WTC11 (cell line): ENCODE results near the gene LAMC3. TPM values are rescaled to one million over a fixed set of nuclear protein-coding genes. Genes with fewer than 3 reads are reported as not detected.

Source experiments
- ATAC-seq: fragments of 200-7000 bp; cut with Tn5 transposase; 2 replicates; pipeline ENCODE4 v1.10.0; 2021; ENCODE audit warnings: mild to moderate bottlenecking, moderate library complexity
- CTCF ChIA-PET: fragments of 300-600 bp; sonication (Branson Sonifier 250); formaldehyde crosslinking; loops from one replicate; lab custom pipeline; 2021; ENCODE audit warnings: antibody characterized with exemption; lab: Charles Lee
- POLR2A ChIA-PET: fragments of 350-600 bp; sonication (Branson Sonifier 250); formaldehyde crosslinking; loops from one replicate; lab custom pipeline; 2021; ENCODE audit warnings: antibody characterized with exemption; lab: Charles Lee
- DNase-seq: peaks from one replicate; pipeline ENCODE4 v3.0.0; 2021; ENCODE audit warnings: low spot score
- H3K27ac Mint-ChIP-seq: 2 replicates; pipeline ENCODE4 v1.8.0; 2021; ENCODE audit warnings: mixed read lengths
- H3K27me3 Mint-ChIP-seq: 2 replicates; pipeline ENCODE4 v1.8.0; 2021; ENCODE audit warnings: low read depth, mild to moderate bottlenecking, moderate library complexity, mixed read lengths
- H3K36me3 Mint-ChIP-seq: 2 replicates; pipeline ENCODE4 v1.8.0; 2021; ENCODE audit warnings: mixed read lengths
- H3K4me1 Mint-ChIP-seq: 2 replicates; pipeline ENCODE4 v1.8.0; 2022; ENCODE audit warnings: mixed read lengths
- H3K4me3 Mint-ChIP-seq: 2 replicates; pipeline ENCODE4 v1.8.0; 2021; ENCODE audit warnings: mild to moderate bottlenecking, moderate library complexity, mixed read lengths
- H3K9me3 Mint-ChIP-seq: 2 replicates; pipeline ENCODE4 v1.8.0; 2021; ENCODE audit warnings: mixed read lengths
- ATF1 ChIP-seq: sonication (generic); formaldehyde crosslinking; IDR thresholded peaks from 2 replicates; pipeline ENCODE4 v1.8.1; 2023; ENCODE audit warnings: mild to moderate bottlenecking, moderate library complexity, missing genetic modification reagents
- FOXP1 ChIP-seq: sonication (generic); formaldehyde crosslinking; IDR thresholded peaks from 2 replicates; pipeline ENCODE4 v1.8.0; 2022; ENCODE audit warnings: missing genetic modification reagents, mild to moderate bottlenecking, moderate library complexity, borderline replicate concordance
- KAT7 ChIP-seq: sonication (generic); formaldehyde crosslinking; IDR thresholded peaks from 2 replicates; pipeline ENCODE4 v1.8.1; 2023; ENCODE audit warnings: missing genetic modification reagents, mild to moderate bottlenecking, borderline replicate concordance
- NR2C2 ChIP-seq: sonication (generic); formaldehyde crosslinking; IDR thresholded peaks from 2 replicates; pipeline ENCODE4 v1.8.0; 2022; ENCODE audit warnings: mild to moderate bottlenecking, missing genetic modification reagents
- NR3C1 ChIP-seq: sonication (generic); formaldehyde crosslinking; conservative IDR thresholded peaks from 2 replicates; pipeline ENCODE4 v1.8.1; 2023; ENCODE audit warnings: low read depth, mild to moderate bottlenecking, missing genetic modification reagents
- SMAD4 ChIP-seq: sonication (generic); formaldehyde crosslinking; IDR thresholded peaks from 2 replicates; pipeline ENCODE4 v1.8.0; 2022; ENCODE audit warnings: mild to moderate bottlenecking, missing genetic modification reagents
- SP1 ChIP-seq: sonication (generic); formaldehyde crosslinking; conservative IDR thresholded peaks from 2 replicates; pipeline ENCODE4 v1.8.1; 2022; ENCODE audit warnings: missing genetic modification reagents
- ZNF138 ChIP-seq: sonication (generic); formaldehyde crosslinking; conservative IDR thresholded peaks from 2 replicates; pipeline ENCODE4 v1.8.1; 2022; ENCODE audit warnings: mild to moderate bottlenecking, moderate library complexity, missing genetic modification reagents
- ZNF671 ChIP-seq: fragments of 250-450 bp; sonication (Bioruptor Pico); IDR thresholded peaks from 2 replicates; pipeline ENCODE4 v1.8.0; 2021; ENCODE audit warnings: mild to moderate bottlenecking
- total RNA-seq: library from RNA; stranded (reverse); gene quantifications from 3 replicates; pipeline ENCODE4 v1.2.3, GENCODE V29; 2021
- TF ChIP-seq, protein P1 (sequence below): sonication (generic); formaldehyde crosslinking; IDR thresholded peaks from 2 replicates; pipeline ENCODE4 v1.8.0; 2023; ENCODE audit warnings: missing genetic modification reagents, mild to moderate bottlenecking, borderline replicate concordance
- TF ChIP-seq, protein P2 (sequence below): sonication (generic); formaldehyde crosslinking; IDR thresholded peaks from 2 replicates; pipeline ENCODE4 v1.8.0; 2022; ENCODE audit warnings: mild to moderate bottlenecking, missing genetic modification reagents
- TF ChIP-seq, protein P3 (sequence below): sonication (generic); formaldehyde crosslinking; IDR thresholded peaks from 2 replicates; pipeline ENCODE4 v1.8.1; 2023; ENCODE audit warnings: mild to moderate bottlenecking, missing genetic modification reagents, borderline replicate concordance
- TF ChIP-seq, protein P4 (sequence below): sonication (generic); formaldehyde crosslinking; IDR thresholded peaks from 2 replicates; pipeline ENCODE4 v1.8.1; 2023; ENCODE audit warnings: mild to moderate bottlenecking, missing genetic modification reagents, moderate library complexity
- TF ChIP-seq, protein P5 (sequence below): fragments of 250-450 bp; sonication (Bioruptor Pico); IDR thresholded peaks from 2 replicates; pipeline ENCODE4 v2.1.2; 2022; ENCODE audit warnings: mild to moderate bottlenecking, moderate library complexity
- TF ChIP-seq, protein P6 (sequence below): fragments of 250-450 bp; sonication (Bioruptor Pico); IDR thresholded peaks from 2 replicates; pipeline ENCODE4 v1.9.0; 2021; ENCODE audit warnings: moderate library complexity, mild to moderate bottlenecking, inconsistent platforms, borderline replicate concordance

The LAMC3 gene
- total RNA-seq, 1 experiment from 2014 or later, result 50.9 TPM

DNA sequence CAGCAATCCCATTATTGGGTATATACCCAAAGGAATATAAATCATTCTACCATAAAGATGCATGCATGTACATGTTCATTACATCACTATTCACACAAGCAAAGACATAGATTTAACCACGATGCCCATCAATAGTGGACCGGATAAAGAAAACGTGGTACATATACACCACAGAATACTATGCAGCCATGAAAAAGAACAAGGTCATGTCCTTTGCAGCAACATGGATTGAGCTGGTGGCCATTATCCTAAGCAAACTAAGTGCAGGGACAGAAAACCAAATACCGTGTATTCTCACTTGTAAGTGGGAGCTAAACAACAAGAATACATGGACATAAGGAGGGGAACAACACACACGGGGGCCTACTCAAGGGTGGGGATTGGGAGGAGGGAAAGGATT is 33.8 kb upstream of the LAMC3 start (continued):
- TF ChIP-seq, protein P1, sequence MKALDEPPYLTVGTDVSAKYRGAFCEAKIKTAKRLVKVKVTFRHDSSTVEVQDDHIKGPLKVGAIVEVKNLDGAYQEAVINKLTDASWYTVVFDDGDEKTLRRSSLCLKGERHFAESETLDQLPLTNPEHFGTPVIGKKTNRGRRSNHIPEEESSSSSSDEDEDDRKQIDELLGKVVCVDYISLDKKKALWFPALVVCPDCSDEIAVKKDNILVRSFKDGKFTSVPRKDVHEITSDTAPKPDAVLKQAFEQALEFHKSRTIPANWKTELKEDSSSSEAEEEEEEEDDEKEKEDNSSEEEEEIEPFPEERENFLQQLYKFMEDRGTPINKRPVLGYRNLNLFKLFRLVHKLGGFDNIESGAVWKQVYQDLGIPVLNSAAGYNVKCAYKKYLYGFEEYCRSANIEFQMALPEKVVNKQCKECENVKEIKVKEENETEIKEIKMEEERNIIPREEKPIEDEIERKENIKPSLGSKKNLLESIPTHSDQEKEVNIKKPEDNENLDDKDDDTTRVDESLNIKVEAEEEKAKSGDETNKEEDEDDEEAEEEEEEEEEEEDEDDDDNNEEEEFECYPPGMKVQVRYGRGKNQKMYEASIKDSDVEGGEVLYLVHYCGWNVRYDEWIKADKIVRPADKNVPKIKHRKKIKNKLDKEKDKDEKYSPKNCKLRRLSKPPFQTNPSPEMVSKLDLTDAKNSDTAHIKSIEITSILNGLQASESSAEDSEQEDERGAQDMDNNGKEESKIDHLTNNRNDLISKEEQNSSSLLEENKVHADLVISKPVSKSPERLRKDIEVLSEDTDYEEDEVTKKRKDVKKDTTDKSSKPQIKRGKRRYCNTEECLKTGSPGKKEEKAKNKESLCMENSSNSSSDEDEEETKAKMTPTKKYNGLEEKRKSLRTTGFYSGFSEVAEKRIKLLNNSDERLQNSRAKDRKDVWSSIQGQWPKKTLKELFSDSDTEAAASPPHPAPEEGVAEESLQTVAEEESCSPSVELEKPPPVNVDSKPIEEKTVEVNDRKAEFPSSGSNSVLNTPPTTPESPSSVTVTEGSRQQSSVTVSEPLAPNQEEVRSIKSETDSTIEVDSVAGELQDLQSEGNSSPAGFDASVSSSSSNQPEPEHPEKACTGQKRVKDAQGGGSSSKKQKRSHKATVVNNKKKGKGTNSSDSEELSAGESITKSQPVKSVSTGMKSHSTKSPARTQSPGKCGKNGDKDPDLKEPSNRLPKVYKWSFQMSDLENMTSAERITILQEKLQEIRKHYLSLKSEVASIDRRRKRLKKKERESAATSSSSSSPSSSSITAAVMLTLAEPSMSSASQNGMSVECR (CRISPR knock-in tag), result no peak
- TF ChIP-seq NR3C1 (CRISPR knock-in tag) (no peak), ZNF671 (CRISPR knock-in tag) (no peak), NR2C2 (no peak)

DNA sequence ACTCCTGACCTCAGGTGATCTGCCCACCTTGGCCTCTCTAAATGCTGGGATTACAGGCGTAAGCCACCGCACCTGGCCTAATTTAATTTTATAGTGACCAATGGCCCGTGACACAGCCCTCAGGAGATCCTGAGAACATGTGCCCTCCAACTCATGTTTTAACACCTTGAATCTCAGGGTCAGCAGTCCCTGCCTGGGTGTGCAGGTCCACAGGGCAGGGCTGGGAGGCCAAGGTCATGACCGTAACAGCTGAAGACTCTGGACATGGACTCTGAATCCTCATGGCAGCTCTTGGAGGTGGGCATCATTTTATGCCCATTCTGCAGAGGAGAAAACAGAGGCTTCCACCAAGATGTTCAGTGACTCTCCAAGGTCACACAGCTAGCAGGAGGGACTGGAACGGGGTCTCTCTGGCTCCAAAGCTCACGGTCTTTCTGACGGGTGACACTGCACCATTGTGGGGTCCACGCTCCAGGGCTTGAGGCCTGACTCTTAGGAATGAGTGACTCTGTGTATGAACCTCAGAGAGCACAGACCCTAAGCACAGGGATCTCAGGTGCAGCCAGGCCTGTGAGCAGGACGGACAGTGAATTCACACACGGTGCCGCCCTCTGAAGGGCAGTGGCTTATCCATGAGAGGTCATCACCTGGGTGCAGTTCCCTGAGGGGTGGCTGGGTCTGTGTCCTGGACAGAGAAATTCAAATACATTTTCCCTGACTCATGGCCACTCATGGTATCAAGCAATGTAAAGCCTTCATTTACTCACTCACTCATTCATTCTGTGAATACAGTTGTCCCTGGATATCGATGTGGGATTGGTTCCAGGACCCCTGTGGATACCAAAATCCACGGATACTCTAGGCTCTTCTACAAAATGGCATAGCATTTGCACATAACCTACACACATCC is 32.8 kb upstream of the LAMC3 start:
- 0 out of 2 replicates have a peak, but pooled peaks cover 4% of the 10 kb centered on the region for H3K4me1 Mint-ChIP-seq
- no peak for DNase-seq
- H3K36me3 Mint-ChIP-seq, result no peaks in the 10 kb centered on the region
- ChIA-PET CTCF (no interaction called here), POLR2A (no interaction called here)
- H3K9me3 Mint-ChIP-seq, result no peaks in the 10 kb centered on the region
- H3K4me3 Mint-ChIP-seq, result no peak overlapping the region
- H3K27me3 Mint-ChIP-seq, result 0 out of 2 replicates have a peak, but pooled peaks cover 2% of the 10 kb centered on the region
- no peak overlapping the region for H3K27ac Mint-ChIP-seq
- no peak for ATAC-seq
- TF ChIP-seq, protein P2, sequence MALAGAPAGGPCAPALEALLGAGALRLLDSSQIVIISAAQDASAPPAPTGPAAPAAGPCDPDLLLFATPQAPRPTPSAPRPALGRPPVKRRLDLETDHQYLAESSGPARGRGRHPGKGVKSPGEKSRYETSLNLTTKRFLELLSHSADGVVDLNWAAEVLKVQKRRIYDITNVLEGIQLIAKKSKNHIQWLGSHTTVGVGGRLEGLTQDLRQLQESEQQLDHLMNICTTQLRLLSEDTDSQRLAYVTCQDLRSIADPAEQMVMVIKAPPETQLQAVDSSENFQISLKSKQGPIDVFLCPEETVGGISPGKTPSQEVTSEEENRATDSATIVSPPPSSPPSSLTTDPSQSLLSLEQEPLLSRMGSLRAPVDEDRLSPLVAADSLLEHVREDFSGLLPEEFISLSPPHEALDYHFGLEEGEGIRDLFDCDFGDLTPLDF (CRISPR knock-in tag), result no peak
- no peak for TF ChIP-seq ATF1 (CRISPR knock-in tag)
- TF ChIP-seq SP1 (CRISPR knock-in tag), result no peak
- no peak for TF ChIP-seq ZNF138 (CRISPR knock-in tag)
- TF ChIP-seq SMAD4 (CRISPR knock-in tag), result no peak
- TF ChIP-seq, protein P3, sequence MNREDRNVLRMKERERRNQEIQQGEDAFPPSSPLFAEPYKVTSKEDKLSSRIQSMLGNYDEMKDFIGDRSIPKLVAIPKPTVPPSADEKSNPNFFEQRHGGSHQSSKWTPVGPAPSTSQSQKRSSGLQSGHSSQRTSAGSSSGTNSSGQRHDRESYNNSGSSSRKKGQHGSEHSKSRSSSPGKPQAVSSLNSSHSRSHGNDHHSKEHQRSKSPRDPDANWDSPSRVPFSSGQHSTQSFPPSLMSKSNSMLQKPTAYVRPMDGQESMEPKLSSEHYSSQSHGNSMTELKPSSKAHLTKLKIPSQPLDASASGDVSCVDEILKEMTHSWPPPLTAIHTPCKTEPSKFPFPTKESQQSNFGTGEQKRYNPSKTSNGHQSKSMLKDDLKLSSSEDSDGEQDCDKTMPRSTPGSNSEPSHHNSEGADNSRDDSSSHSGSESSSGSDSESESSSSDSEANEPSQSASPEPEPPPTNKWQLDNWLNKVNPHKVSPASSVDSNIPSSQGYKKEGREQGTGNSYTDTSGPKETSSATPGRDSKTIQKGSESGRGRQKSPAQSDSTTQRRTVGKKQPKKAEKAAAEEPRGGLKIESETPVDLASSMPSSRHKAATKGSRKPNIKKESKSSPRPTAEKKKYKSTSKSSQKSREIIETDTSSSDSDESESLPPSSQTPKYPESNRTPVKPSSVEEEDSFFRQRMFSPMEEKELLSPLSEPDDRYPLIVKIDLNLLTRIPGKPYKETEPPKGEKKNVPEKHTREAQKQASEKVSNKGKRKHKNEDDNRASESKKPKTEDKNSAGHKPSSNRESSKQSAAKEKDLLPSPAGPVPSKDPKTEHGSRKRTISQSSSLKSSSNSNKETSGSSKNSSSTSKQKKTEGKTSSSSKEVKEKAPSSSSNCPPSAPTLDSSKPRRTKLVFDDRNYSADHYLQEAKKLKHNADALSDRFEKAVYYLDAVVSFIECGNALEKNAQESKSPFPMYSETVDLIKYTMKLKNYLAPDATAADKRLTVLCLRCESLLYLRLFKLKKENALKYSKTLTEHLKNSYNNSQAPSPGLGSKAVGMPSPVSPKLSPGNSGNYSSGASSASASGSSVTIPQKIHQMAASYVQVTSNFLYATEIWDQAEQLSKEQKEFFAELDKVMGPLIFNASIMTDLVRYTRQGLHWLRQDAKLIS (CRISPR knock-in tag), result no peak
- TF ChIP-seq, protein P4, sequence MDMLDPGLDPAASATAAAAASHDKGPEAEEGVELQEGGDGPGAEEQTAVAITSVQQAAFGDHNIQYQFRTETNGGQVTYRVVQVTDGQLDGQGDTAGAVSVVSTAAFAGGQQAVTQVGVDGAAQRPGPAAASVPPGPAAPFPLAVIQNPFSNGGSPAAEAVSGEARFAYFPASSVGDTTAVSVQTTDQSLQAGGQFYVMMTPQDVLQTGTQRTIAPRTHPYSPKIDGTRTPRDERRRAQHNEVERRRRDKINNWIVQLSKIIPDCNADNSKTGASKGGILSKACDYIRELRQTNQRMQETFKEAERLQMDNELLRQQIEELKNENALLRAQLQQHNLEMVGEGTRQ (CRISPR knock-in tag), result no peak
- TF ChIP-seq FOXP1 (CRISPR knock-in tag), result no peak
- no peak for TF ChIP-seq ZNF671 (CRISPR knock-in tag)
- TF ChIP-seq, protein P5, sequence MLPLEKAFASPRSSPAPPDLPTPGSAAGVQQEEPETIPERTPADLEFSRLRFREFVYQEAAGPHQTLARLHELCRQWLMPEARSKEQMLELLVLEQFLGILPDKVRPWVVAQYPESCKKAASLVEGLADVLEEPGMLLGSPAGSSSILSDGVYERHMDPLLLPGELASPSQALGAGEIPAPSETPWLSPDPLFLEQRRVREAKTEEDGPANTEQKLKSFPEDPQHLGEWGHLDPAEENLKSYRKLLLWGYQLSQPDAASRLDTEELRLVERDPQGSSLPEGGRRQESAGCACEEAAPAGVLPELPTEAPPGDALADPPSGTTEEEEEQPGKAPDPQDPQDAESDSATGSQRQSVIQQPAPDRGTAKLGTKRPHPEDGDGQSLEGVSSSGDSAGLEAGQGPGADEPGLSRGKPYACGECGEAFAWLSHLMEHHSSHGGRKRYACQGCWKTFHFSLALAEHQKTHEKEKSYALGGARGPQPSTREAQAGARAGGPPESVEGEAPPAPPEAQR, result no peak
- TF ChIP-seq, protein P6, sequence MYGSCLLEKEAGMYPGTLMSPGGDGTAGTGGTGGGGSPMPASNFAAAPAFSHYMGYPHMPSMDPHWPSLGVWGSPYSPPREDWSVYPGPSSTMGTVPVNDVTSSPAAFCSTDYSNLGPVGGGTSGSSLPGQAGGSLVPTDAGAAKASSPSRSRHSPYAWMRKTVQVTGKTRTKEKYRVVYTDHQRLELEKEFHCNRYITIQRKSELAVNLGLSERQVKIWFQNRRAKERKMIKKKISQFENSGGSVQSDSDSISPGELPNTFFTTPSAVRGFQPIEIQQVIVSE (CRISPR knock-in tag), result no peak
- TF ChIP-seq, protein P1 (CRISPR knock-in tag), result no peak
- TF ChIP-seq KAT7 (CRISPR knock-in tag), result no peak
